ENCODE measurements around the gene SLC6A3. TPM values are rescaled to one million over a fixed set of nuclear protein-coding genes. Genes with fewer than 3 reads are reported as not detected.

The SLC6A3 gene
- total and polyA plus RNA-seq, 2 donors (not counting 1 experiment from before 2014, with no cell fraction given) = 0.01 to 0.15 TPM

GRCh38 chr5:1347571-1347970 is 97.7 kb downstream of the SLC6A3 start:
- Histone ChIP-seq H3K79me2 (ENCODE audit: control insufficient read depth, insufficient read depth, low read length) (peaks cover 29% of the 10 kb centered on the region), H3K9ac (ENCODE audit: low read length) (no peak overlapping the region), H3K4me1 (ENCODE audit: control insufficient read depth in 2 of 2, insufficient read depth in 2 of 2, low read length in 2 of 2) (peaks cover 19 to 24% of the 10 kb centered on the region in 2 donors), H4K20me1 (ENCODE audit: control insufficient read depth, insufficient read depth, low read length, poor library complexity, severe bottlenecking) (peaks cover 4% of the 10 kb centered on the region), H2AFZ (ENCODE audit: insufficient read depth, low read depth, low read length, poor library complexity, severe bottlenecking) (no peak overlapping the region), H3K36me3 (replicated peaks in 1 of 2; ENCODE audit: control extremely low read depth in 1 of 2, control insufficient read depth in 1 of 2, extremely low read depth in 1 of 2, insufficient read depth in 2 of 2, low read length in 1 of 2) (peaks cover 0 to 3% of the 10 kb centered on the region in 2 experiments), H3K27ac (ENCODE audit: low read length in 2 of 2) (no peak overlapping the region), H3K27me3 (replicated peaks in 1 of 4; ENCODE audit: control extremely low read depth in 1 of 4, control insufficient read depth in 3 of 4, insufficient read depth in 4 of 4, low read length in 3 of 4) (no peaks in the 10 kb centered on the region), H3K9me3 (ENCODE audit: control extremely low read depth in 1 of 3, control insufficient read depth in 2 of 3, insufficient read depth in 1 of 3, low read length in 2 of 3) (no peaks in the 10 kb centered on the region), H3K4me2 (replicated peaks; ENCODE audit: low read depth, low read length, poor library complexity, severe bottlenecking) (no peak overlapping the region), H3K4me3 (ENCODE audit: control extremely low read depth in 1 of 5, extremely low read depth in 1 of 5, insufficient read depth in 1 of 5, low read depth in 2 of 5, low read length in 4 of 5) (no peak overlapping the region)
- ATAC-seq (ENCODE audit: low read depth) (no peak), DNase-seq (no peak)
- H3K9me3 Mint-ChIP-seq (ENCODE audit: insufficient read depth) = no peaks in the 10 kb centered on the region
- no peak overlapping the region for H3K4me3 Mint-ChIP-seq
- TF ChIP-seq EZH2 (IDR thresholded peaks at IDR 0.05; ENCODE audit: borderline replicate concordance, insufficient read depth, low read depth, low read length, poor library complexity, severe bottlenecking) = no peak
- TF ChIP-seq, protein P1, sequence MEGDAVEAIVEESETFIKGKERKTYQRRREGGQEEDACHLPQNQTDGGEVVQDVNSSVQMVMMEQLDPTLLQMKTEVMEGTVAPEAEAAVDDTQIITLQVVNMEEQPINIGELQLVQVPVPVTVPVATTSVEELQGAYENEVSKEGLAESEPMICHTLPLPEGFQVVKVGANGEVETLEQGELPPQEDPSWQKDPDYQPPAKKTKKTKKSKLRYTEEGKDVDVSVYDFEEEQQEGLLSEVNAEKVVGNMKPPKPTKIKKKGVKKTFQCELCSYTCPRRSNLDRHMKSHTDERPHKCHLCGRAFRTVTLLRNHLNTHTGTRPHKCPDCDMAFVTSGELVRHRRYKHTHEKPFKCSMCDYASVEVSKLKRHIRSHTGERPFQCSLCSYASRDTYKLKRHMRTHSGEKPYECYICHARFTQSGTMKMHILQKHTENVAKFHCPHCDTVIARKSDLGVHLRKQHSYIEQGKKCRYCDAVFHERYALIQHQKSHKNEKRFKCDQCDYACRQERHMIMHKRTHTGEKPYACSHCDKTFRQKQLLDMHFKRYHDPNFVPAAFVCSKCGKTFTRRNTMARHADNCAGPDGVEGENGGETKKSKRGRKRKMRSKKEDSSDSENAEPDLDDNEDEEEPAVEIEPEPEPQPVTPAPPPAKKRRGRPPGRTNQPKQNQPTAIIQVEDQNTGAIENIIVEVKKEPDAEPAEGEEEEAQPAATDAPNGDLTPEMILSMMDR (IDR thresholded peaks at IDR 0.05) = no peak
- intact Hi-C loops (cut with micrococcal nuclease) = loop anchor here (10.0 kb wide), 1 partner anchor 137 kb away; no protein-coding TSS in a partner anchor
- no peaks in the 10 kb centered on the region for H3K27me3 Mint-ChIP-seq
- ChIA-PET POLR2A (no interaction called here), CTCF (interaction anchor here (0.8 to 5.6 kb wide), 3 partner anchors 33 to 306 kb away, joined by 3 to 26 read pairs (median 3); no protein-coding TSS in a partner anchor)
- H3K4me1 Mint-ChIP-seq = peaks cover 22% of the 10 kb centered on the region
- H3K27ac Mint-ChIP-seq = peak overlapping the region; percentile 15
- 100% methylated on average over 1 of the region's 10 CpGs for WGBS (ENCODE audit: insufficient coverage)

GRCh38 chr5:1346627-1347440 is 98.4 kb downstream of the SLC6A3 start:
- no peak overlapping the region for H3K27ac ChIP-seq (ENCODE audit: low read length in 2 of 2)
- Mint-ChIP-seq H3K27me3 (no peaks in the 10 kb centered on the region), H3K4me1 (peaks cover 25% of the 10 kb centered on the region), H3K9me3 (ENCODE audit: insufficient read depth) (no peaks in the 10 kb centered on the region), H3K4me3 (peak overlapping the region; percentile 84), H3K27ac (peak overlapping the region; percentile 63)
- intact Hi-C loops (cut with micrococcal nuclease) = loop anchor here (10.0 kb wide), 1 partner anchor 138 kb away; no protein-coding TSS in a partner anchor
- no peak overlapping the region for H3K4me3 ChIP-seq (ENCODE audit: control extremely low read depth in 1 of 5, extremely low read depth in 1 of 5, insufficient read depth in 1 of 5, low read depth in 2 of 5, low read length in 4 of 5)
- no peak overlapping the region for H3K4me2 ChIP-seq (replicated peaks; ENCODE audit: low read depth, low read length, poor library complexity, severe bottlenecking)
- no peak for DNase-seq
- H3K79me2 ChIP-seq (ENCODE audit: control insufficient read depth, insufficient read depth, low read length) = peaks cover 35% of the 10 kb centered on the region
- H4K20me1 ChIP-seq (ENCODE audit: control insufficient read depth, insufficient read depth, low read length, poor library complexity, severe bottlenecking) = peaks cover 4% of the 10 kb centered on the region
- H3K27me3 ChIP-seq (replicated peaks in 1 of 4; ENCODE audit: control extremely low read depth in 1 of 4, control insufficient read depth in 3 of 4, insufficient read depth in 4 of 4, low read length in 3 of 4) = no peaks in the 10 kb centered on the region
- no peak for ATAC-seq (ENCODE audit: low read depth)
- H3K9me3 ChIP-seq (ENCODE audit: control extremely low read depth in 1 of 3, control insufficient read depth in 2 of 3, insufficient read depth in 1 of 3, low read length in 2 of 3) = no peaks in the 10 kb centered on the region
- no peak overlapping the region for H2AFZ ChIP-seq (ENCODE audit: insufficient read depth, low read depth, low read length, poor library complexity, severe bottlenecking)
- peaks cover 0 to 10% of the 10 kb centered on the region in 2 experiments for H3K36me3 ChIP-seq (replicated peaks in 1 of 2; ENCODE audit: control extremely low read depth in 1 of 2, control insufficient read depth in 1 of 2, extremely low read depth in 1 of 2, insufficient read depth in 2 of 2, low read length in 1 of 2)
- TF ChIP-seq, protein P1 (IDR thresholded peaks at IDR 0.05) = no peak
- TF ChIP-seq EZH2 (IDR thresholded peaks at IDR 0.05; ENCODE audit: borderline replicate concordance, insufficient read depth, low read depth, low read length, poor library complexity, severe bottlenecking) = no peak
- no peak overlapping the region for H3K9ac ChIP-seq (ENCODE audit: low read length)
- ChIA-PET CTCF (interaction anchor here (0.8 to 5.6 kb wide), 3 partner anchors 33 to 307 kb away, joined by 3 to 26 read pairs (median 3); no protein-coding TSS in a partner anchor), POLR2A (interaction anchor here (1.8 kb wide), 1 partner anchor 18 kb away, joined by 5 read pairs; no protein-coding TSS in a partner anchor)
- peaks cover 19 to 32% of the 10 kb centered on the region in 2 donors for H3K4me1 ChIP-seq (ENCODE audit: control insufficient read depth in 2 of 2, insufficient read depth in 2 of 2, low read length in 2 of 2)
- 92% methylated on average over 19 of the region's 21 CpGs for WGBS (ENCODE audit: insufficient coverage)

All from B cell (primary cell).